Hematopoietic multipotent progenitor cell treated with erythropoietin and hydrocortisone succinate and interleukin-3 and kit ligand, for 4 days (in vitro differentiated cells): ENCODE data around the gene GOLGA7B.
A peak's percentile ranks its signal among the peaks of the same experiment; 100 is the strongest.

Source experiments
- DNase-seq: peaks from one replicate; pipeline ENCODE4 v3.0.0-alpha.2; 2015

Gene GOLGA7B

GRCh38 chr10:97869091-97870042 is 19.7 kb downstream of the GOLGA7B start:
- peak; percentile 96 for DNase-seq

- DNase-seq = no peak
These were observed 21.3 kb downstream of the GOLGA7B start for GRCh38 chr10:97870990-97871389.

- DNase-seq = no peak
These were observed 23.9 kb downstream of the GOLGA7B start for GRCh38 chr10:97873569-97873968.

- DNase-seq = no peak
These were observed 24.7 kb downstream of the GOLGA7B start for GRCh38 chr10:97874332-97874731.

- no peak for DNase-seq
These were observed 25.7 kb downstream of the GOLGA7B start for GRCh38 chr10:97875391-97875790.

- no peak for DNase-seq
These were observed 26.8 kb downstream of the GOLGA7B start for GRCh38 chr10:97876402-97876801.

GRCh38 chr10:97879241-97879640 is 29.6 kb downstream of the GOLGA7B start:
- DNase-seq = no peak

GRCh38 chr10:97880109-97880508 is 30.5 kb downstream of the GOLGA7B start:
- DNase-seq = no peak

- no peak for DNase-seq
These were observed 32.8 kb downstream of the GOLGA7B start for GRCh38 chr10:97882142-97883091.

- no peak for DNase-seq
These were observed 33.4 kb downstream of the GOLGA7B start for GRCh38 chr10:97883092-97883485.

GRCh38 chr10:97886286-97886685 is 36.6 kb downstream of the GOLGA7B start:
- no peak for DNase-seq

- DNase-seq = peak; percentile 46
These were observed 37.8 kb downstream of the GOLGA7B start for GRCh38 chr10:97887399-97887798.

GRCh38 chr10:97888134-97888533 is 38.5 kb downstream of the GOLGA7B start:
- DNase-seq = no peak

GRCh38 chr10:97888641-97889262 is 39.1 kb downstream of the GOLGA7B start:
- no peak for DNase-seq

GRCh38 chr10:97889461-97890265 is 40.0 kb downstream of the GOLGA7B start:
- DNase-seq = no peak

- no peak for DNase-seq
These were observed 42.0 kb downstream of the GOLGA7B start for GRCh38 chr10:97891497-97892167.

GRCh38 chr10:97892506-97892905 is 42.9 kb downstream of the GOLGA7B start:
- no peak for DNase-seq

GRCh38 chr10:97892939-97893338 is 43.3 kb downstream of the GOLGA7B start:
- no peak for DNase-seq

GRCh38 chr10:97894092-97894491 is 44.4 kb downstream of the GOLGA7B start:
- DNase-seq = no peak

- DNase-seq = no peak
These were observed 45.4 kb downstream of the GOLGA7B start for GRCh38 chr10:97895084-97895483.

- DNase-seq = no peak
These were observed 46.3 kb downstream of the GOLGA7B start for GRCh38 chr10:97895915-97896314.
